Esophagus squamous epithelium (tissue), 4 donors: Measurements from ENCODE around the gene MED16.

ENCODE experiments used
- CTCF ChIP-seq, 6 experiments: fragments of 450-650 bp in 4 of 6; fragments of 200-600 bp in 2 of 6; sonication (generic) in 2 of 6; IDR thresholded peaks; one replicate each; pipeline ENCODE4 v1.5.1; 2016 to 2019; ENCODE audit warnings: antibody characterized with exemption in 6 of 6, mild to moderate bottlenecking in 4 of 6, moderate library complexity in 4 of 6
- POLR2A ChIP-seq, 4 donors: fragments of 450-650 bp; IDR thresholded peaks; one replicate each; pipeline ENCODE4 v1.6.1; 2017; ENCODE audit warnings: antibody characterized with exemption in 4 of 4, mild to moderate bottlenecking in 4 of 4, moderate library complexity in 3 of 4

GRCh38 chr19:916645-917322, 23.8 kb upstream of the MED16 start:
- TF ChIP-seq CTCF (IDR thresholded peaks at IDR 0.05), result no peak
- no peak for TF ChIP-seq POLR2A (IDR thresholded peaks at IDR 0.05)
